ENCODE data around the gene CD55. TPM values are rescaled to one million over a fixed set of nuclear protein-coding genes. Genes with fewer than 3 reads are reported as not detected.
"Not testable (repeated sequence)": the region's sequence is repeated elsewhere in the genome, so short reads cannot be mapped to it uniquely, and the experiment has no call there.

CD55 gene
- total and polyA plus RNA-seq, 2 of the 13 experiments (the other 11 are each of a cell fraction or from before 2014, with no cell fraction given), result 6.0 to 56.0 TPM

- Histone ChIP-seq H3K36me3 (replicated peaks in 1 of 2; ENCODE audit: control insufficient read depth in 1 of 2, insufficient read depth in 2 of 2, low read length in 2 of 2) (no peaks in the 10 kb centered on the region), H3K9ac (ENCODE audit: insufficient read depth, low read depth, low read length) (no peak overlapping the region), H3K27me3 (ENCODE audit: control insufficient read depth in 1 of 2, insufficient read depth in 2 of 2, low read length in 2 of 2) (no peaks in the 10 kb centered on the region; a peak in 2 of 5 replicates), H4K20me1 (ENCODE audit: insufficient read depth, low read length) (no peaks in the 10 kb centered on the region), H3K4me1 (ENCODE audit: insufficient read depth, low read length) (peaks cover 14% of the 10 kb centered on the region; the same call in 1 of the 2 replicates), H3K4me3 (replicated peaks in 1 of 3; ENCODE audit: insufficient read depth in 1 of 3, low read depth in 2 of 3, low read length in 3 of 3) (no peak overlapping the region), H3K27ac (ENCODE audit: extremely low read length, insufficient read depth, low read length) (no peak overlapping the region), H3K79me2 (ENCODE audit: insufficient read depth, low read length) (no peaks in the 10 kb centered on the region), H2AFZ (ENCODE audit: low read length) (no peak overlapping the region), H3K4me2 (ENCODE audit: low read depth, low read length) (no peak overlapping the region), H3K9me3 (ENCODE audit: low read length) (no peaks in the 10 kb centered on the region)
- FAIRE-seq (no peak), ATAC-seq (no peak), DNase-seq (ENCODE audit: low spot score) (no peak)
- CTCF ChIA-PET (ENCODE audit: low intra/inter-chr PET ratio, low total read pairs), result no interaction called here
- POLR2A ChIA-PET, result no interaction called here
- TF ChIP-seq, protein P1, sequence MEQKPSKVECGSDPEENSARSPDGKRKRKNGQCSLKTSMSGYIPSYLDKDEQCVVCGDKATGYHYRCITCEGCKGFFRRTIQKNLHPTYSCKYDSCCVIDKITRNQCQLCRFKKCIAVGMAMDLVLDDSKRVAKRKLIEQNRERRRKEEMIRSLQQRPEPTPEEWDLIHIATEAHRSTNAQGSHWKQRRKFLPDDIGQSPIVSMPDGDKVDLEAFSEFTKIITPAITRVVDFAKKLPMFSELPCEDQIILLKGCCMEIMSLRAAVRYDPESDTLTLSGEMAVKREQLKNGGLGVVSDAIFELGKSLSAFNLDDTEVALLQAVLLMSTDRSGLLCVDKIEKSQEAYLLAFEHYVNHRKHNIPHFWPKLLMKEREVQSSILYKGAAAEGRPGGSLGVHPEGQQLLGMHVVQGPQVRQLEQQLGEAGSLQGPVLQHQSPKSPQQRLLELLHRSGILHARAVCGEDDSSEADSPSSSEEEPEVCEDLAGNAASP (CRISPR knock-in tag; IDR thresholded peaks at IDR 0.05; ENCODE audit: borderline replicate concordance), result no peak
- TF ChIP-seq, protein P2, sequence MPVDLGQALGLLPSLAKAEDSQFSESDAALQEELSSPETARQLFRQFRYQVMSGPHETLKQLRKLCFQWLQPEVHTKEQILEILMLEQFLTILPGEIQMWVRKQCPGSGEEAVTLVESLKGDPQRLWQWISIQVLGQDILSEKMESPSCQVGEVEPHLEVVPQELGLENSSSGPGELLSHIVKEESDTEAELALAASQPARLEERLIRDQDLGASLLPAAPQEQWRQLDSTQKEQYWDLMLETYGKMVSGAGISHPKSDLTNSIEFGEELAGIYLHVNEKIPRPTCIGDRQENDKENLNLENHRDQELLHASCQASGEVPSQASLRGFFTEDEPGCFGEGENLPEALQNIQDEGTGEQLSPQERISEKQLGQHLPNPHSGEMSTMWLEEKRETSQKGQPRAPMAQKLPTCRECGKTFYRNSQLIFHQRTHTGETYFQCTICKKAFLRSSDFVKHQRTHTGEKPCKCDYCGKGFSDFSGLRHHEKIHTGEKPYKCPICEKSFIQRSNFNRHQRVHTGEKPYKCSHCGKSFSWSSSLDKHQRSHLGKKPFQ (CRISPR knock-in tag; IDR thresholded peaks at IDR 0.05; ENCODE audit: insufficient replicate concordance), result no peak
- no peak for TF ChIP-seq MED1 (CRISPR knock-in tag; IDR thresholded peaks at IDR 0.05)
- no peak for TF ChIP-seq NR2F6 (IDR thresholded peaks at IDR 0.05)
- TF ChIP-seq NR2F6 (CRISPR knock-in tag; IDR thresholded peaks at IDR 0.05), result no peak
- no peak for TF ChIP-seq SMARCE1 (IDR thresholded peaks at IDR 0.05; ENCODE audit: borderline replicate concordance)
- no peak for TF ChIP-seq ZSCAN30 (CRISPR knock-in tag; IDR thresholded peaks at IDR 0.05)
- TF ChIP-seq ZSCAN22 (CRISPR knock-in tag; IDR thresholded peaks at IDR 0.05), result no peak
- intact Hi-C loops (cut with micrococcal nuclease; ENCODE audit: unreplicated experiment) (no loop called here), in situ Hi-C loops (cut with HindIII; ENCODE audit: extremely low pct_ligation_motif_present, low pct_unique_long_range_greater_than_20kb) (no loop called here)
- no TSS peak for BruUV-seq (replicated peaks)
Observed at GRCh38 chr1:207319199-207319598, 2.3 kb upstream of the CD55 start.

DNA sequence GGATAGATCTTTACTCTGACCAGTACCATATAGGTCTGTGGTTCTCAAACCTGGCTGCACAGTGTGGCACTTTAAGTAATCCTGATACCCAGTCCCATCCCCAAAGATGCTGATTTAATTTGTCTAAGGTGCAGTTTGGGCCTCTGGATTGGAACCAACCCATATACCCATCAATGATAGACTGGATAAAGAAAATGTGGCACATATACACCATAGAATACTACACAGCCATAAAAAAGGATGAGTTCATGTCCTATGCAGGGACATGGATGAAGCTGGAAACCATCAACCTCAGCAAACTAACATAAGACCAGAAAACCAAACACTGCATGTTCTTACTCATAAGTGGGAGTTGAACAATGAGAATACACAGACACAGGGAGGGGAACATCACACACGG is 1.4 kb upstream of the CD55 start:
- H3K4me1 ChIP-seq (ENCODE audit: insufficient read depth, low read length), result peaks cover 14% of the 10 kb centered on the region; the same call in 1 of the 2 replicates
- in situ Hi-C loops (cut with HindIII; ENCODE audit: extremely low pct_ligation_motif_present, low pct_unique_long_range_greater_than_20kb); H3K36me3 ChIP-seq (replicated peaks in 1 of 2; ENCODE audit: control insufficient read depth in 1 of 2, insufficient read depth in 2 of 2, low read length in 2 of 2); FAIRE-seq; H3K27ac ChIP-seq (ENCODE audit: extremely low read length, insufficient read depth, low read length); H3K4me3 ChIP-seq (replicated peaks in 1 of 3; ENCODE audit: insufficient read depth in 1 of 3, low read depth in 2 of 3, low read length in 3 of 3); H3K4me2 ChIP-seq (ENCODE audit: low read depth, low read length); H3K79me2 ChIP-seq (ENCODE audit: insufficient read depth, low read length); DNase-seq (ENCODE audit: low spot score); BruUV-seq (replicated peaks); H4K20me1 ChIP-seq (ENCODE audit: insufficient read depth, low read length); H3K27me3 ChIP-seq (ENCODE audit: control insufficient read depth in 1 of 2, insufficient read depth in 2 of 2, low read length in 2 of 2); H3K9ac ChIP-seq (ENCODE audit: insufficient read depth, low read depth, low read length); H2AFZ ChIP-seq (ENCODE audit: low read length); CTCF ChIA-PET (ENCODE audit: low intra/inter-chr PET ratio, low total read pairs); POLR2A ChIA-PET; H3K9me3 ChIP-seq (ENCODE audit: low read length); ATAC-seq: not testable (repeated sequence)
- intact Hi-C loops (cut with micrococcal nuclease; ENCODE audit: unreplicated experiment), result loop anchor here (5.0 kb wide), 2 partner anchors 87 to 233 kb away; partner anchors contain the start of gene C4BPB
- 13% methylated on average over 1 of the region's 1 CpG for WGBS (ENCODE audit: low lambda C conversion rate)
